ENCODE measurements around the gene SEMA4D. TPM values are rescaled to one million over a fixed set of nuclear protein-coding genes. Genes with fewer than 3 reads are reported as not detected.

The SEMA4D gene
- polyA plus RNA-seq, 1 donor from 2014 or later: 34.0 TPM

GRCh38 chr9:89467278-89467625 is 30.7 kb downstream of the SEMA4D start:
- H3K4me2 ChIP-seq (ENCODE audit: low read length): no peak overlapping the region
- no peak overlapping the region for H2AFZ ChIP-seq (ENCODE audit: low read depth, low read length)
- H3K27me3 ChIP-seq (ENCODE audit: insufficient read depth, low read depth, low read length): no peaks in the 10 kb centered on the region
- H3K79me2 ChIP-seq (replicated peaks; ENCODE audit: insufficient read depth, low read length): peaks cover 60% of the 10 kb centered on the region
- H3K9me2 ChIP-seq (ENCODE audit: insufficient read depth, low read length): no peaks in the 10 kb centered on the region
- H3K9ac ChIP-seq (ENCODE audit: low read length): no peak overlapping the region
- no peaks in the 10 kb centered on the region for H4K20me1 ChIP-seq (ENCODE audit: insufficient read depth)
- no peak overlapping the region for H3K4me3 ChIP-seq (ENCODE audit: low read length)
- H3K36me3 ChIP-seq (ENCODE audit: insufficient read depth, low read length): no peaks in the 10 kb centered on the region
- no peak for TF ChIP-seq POLR2AphosphoS5 (IDR thresholded peaks at IDR 0.05)
- H3K27ac ChIP-seq (ENCODE audit: low read length): no peak overlapping the region
- H3K9me3 ChIP-seq (ENCODE audit: low read length): no peaks in the 10 kb centered on the region
- H3F3A ChIP-seq (ENCODE audit: insufficient read depth, low read length, poor library complexity, severe bottlenecking): no peaks in the 10 kb centered on the region

GRCh38 chr9:89466451-89467277 is 31.2 kb downstream of the SEMA4D start:
- no peaks in the 10 kb centered on the region for H3K9me2 ChIP-seq (ENCODE audit: insufficient read depth, low read length)
- H3F3A ChIP-seq (ENCODE audit: insufficient read depth, low read length, poor library complexity, severe bottlenecking): no peaks in the 10 kb centered on the region
- H3K4me3 ChIP-seq (ENCODE audit: low read length): no peak overlapping the region
- no peak overlapping the region for H2AFZ ChIP-seq (ENCODE audit: low read depth, low read length)
- no peak for TF ChIP-seq SMC3 (conservative IDR thresholded peaks at IDR 0.05; ENCODE audit: poor library complexity)
- no peak for TF ChIP-seq EP300 (conservative IDR thresholded peaks at IDR 0.05; ENCODE audit: poor library complexity, severe bottlenecking)
- no peak for TF ChIP-seq RAD21 (conservative IDR thresholded peaks at IDR 0.05)
- no peak for TF ChIP-seq TAF1 (IDR thresholded peaks at IDR 0.05; ENCODE audit: low read depth)
- no peak for TF ChIP-seq CTCF (IDR thresholded peaks at IDR 0.05; ENCODE audit: poor library complexity, severe bottlenecking)
- TF ChIP-seq MXI1 (conservative IDR thresholded peaks at IDR 0.05; ENCODE audit: poor library complexity, severe bottlenecking): no peak
- no peak for TF ChIP-seq REST (IDR thresholded peaks at IDR 0.05; ENCODE audit: borderline replicate concordance)
- no peak for TF ChIP-seq POLR2AphosphoS5 (IDR thresholded peaks at IDR 0.05)
- TF ChIP-seq EZH2 (IDR thresholded peaks at IDR 0.05; ENCODE audit: borderline replicate concordance, insufficient read depth, low read length, poor library complexity, severe bottlenecking): no peak
- no peak overlapping the region for H3K4me2 ChIP-seq (ENCODE audit: low read length)
- no peaks in the 10 kb centered on the region for H3K27me3 ChIP-seq (ENCODE audit: insufficient read depth, low read depth, low read length)
- H3K27ac ChIP-seq (ENCODE audit: low read length): no peak overlapping the region
- no peaks in the 10 kb centered on the region for H3K9me3 ChIP-seq (ENCODE audit: low read length)
- no peak overlapping the region for H3K9ac ChIP-seq (ENCODE audit: low read length)
- no peaks in the 10 kb centered on the region for H3K36me3 ChIP-seq (ENCODE audit: insufficient read depth, low read length)
- peaks cover 57% of the 10 kb centered on the region for H3K79me2 ChIP-seq (replicated peaks; ENCODE audit: insufficient read depth, low read length)
- H4K20me1 ChIP-seq (ENCODE audit: insufficient read depth): no peaks in the 10 kb centered on the region
